PC-9 (cell line): ENCODE data around the gene ZBTB1. TPM values are rescaled to one million over a fixed set of nuclear protein-coding genes. Genes with fewer than 3 reads are reported as not detected.
A peak's percentile ranks its signal among the peaks of the same experiment; 100 is the strongest.
"Not testable (repeated sequence)": the region's sequence is repeated elsewhere in the genome, so short reads cannot be mapped to it uniquely, and the experiment has no call there.

Source experiments
- BruUV-seq: library from RNA; stranded (reverse); fragments of 400-500 nt; replicated peaks from 2 replicates; lab custom pipeline; 2021; lab: Mats Ljungman, UMichigan
- CTCF ChIA-PET: fragments of 300-600 bp; sonication (Branson Sonifier 250); formaldehyde crosslinking; loops from one replicate; lab custom pipeline; 2022; ENCODE audit warnings: antibody characterized with exemption; lab: Charles Lee
- POLR2A ChIA-PET: fragments of 300-600 bp; sonication (Branson Sonifier 250); formaldehyde crosslinking; loops from one replicate; lab custom pipeline; 2022; ENCODE audit warnings: antibody characterized with exemption; ENCODE audit not compliant: unreplicated experiment; lab: Charles Lee
- DNase-seq, 2 experiments: peaks; one replicate each; pipeline versions ENCODE4 v3.0.0 to v3.0.0-alpha.2; 2015 to 2022; ENCODE audit warnings: mixed read lengths in 1 of 2
- H2AFZ ChIP-seq: fragments of 200-600 bp; sonication (generic); 2 replicates; pipeline ENCODE4 v1.8.1; 2017; ENCODE audit warnings: antibody characterized with exemption
- H3F3A ChIP-seq: fragments of 200-600 bp; sonication (generic); 2 replicates; pipeline ENCODE4 v1.8.1; 2017; ENCODE audit warnings: antibody characterized with exemption, mild to moderate bottlenecking, low read depth; ENCODE audit not compliant: insufficient read depth
- H3K27ac ChIP-seq: fragments of 200-600 bp; sonication (generic); 2 replicates; pipeline ENCODE4 v1.6.1; 2016; ENCODE audit warnings: mixed run types
- H3K27me3 ChIP-seq: fragments of 200-600 bp; sonication (generic); 2 replicates; pipeline ENCODE4 v1.6.1; 2016; ENCODE audit warnings: low read depth, mixed run types; ENCODE audit not compliant: insufficient read depth
- H3K36me3 ChIP-seq: fragments of 200-600 bp; sonication (generic); 2 replicates; pipeline ENCODE4 v1.6.1; 2016; ENCODE audit warnings: low read depth, mixed run types
- H3K4me1 ChIP-seq: fragments of 200-600 bp; sonication (generic); replicated peaks from 2 replicates; pipeline ENCODE4 v1.6.1; 2016; ENCODE audit warnings: mixed run types; ENCODE audit not compliant: insufficient read depth
- H3K4me2 ChIP-seq: fragments of 200-600 bp; sonication (generic); 2 replicates; pipeline ENCODE4 v1.6.1; 2017; ENCODE audit warnings: mixed run types
- H3K4me3 ChIP-seq: fragments of 200-600 bp; sonication (generic); 2 replicates; pipeline ENCODE4 v1.6.1; 2016; ENCODE audit warnings: mixed run types
- H3K79me2 ChIP-seq: fragments of 200-600 bp; sonication (generic); 2 replicates; pipeline ENCODE4 v1.6.1; 2017; ENCODE audit warnings: low read depth, mixed run types
- H3K9me2 ChIP-seq: fragments of 200-600 bp; sonication (generic); 2 replicates; pipeline ENCODE4 v1.8.1; 2017; ENCODE audit warnings: mild to moderate bottlenecking; ENCODE audit not compliant: insufficient read depth
- H3K9me3 ChIP-seq: fragments of 200-600 bp; sonication (generic); 2 replicates; pipeline ENCODE4 v1.8.1; 2016; ENCODE audit warnings: low read depth; ENCODE audit not compliant: insufficient read depth
- H4K20me1 ChIP-seq: fragments of 200-600 bp; sonication (generic); 2 replicates; pipeline ENCODE4 v1.8.1; 2017; ENCODE audit not compliant: insufficient read depth
- CTCF ChIP-seq: fragments of 200-600 bp; sonication (generic); conservative IDR thresholded peaks from 2 replicates; pipeline ENCODE4 v1.6.1; 2017; ENCODE audit warnings: mixed run types, antibody characterized with exemption, mild to moderate bottlenecking, moderate library complexity
- EZH2 ChIP-seq: fragments of 200-600 bp; sonication (generic); IDR thresholded peaks from 2 replicates; pipeline ENCODE4 v1.8.0; 2017; ENCODE audit warnings: antibody characterized with exemption, low read depth
- intact Hi-C: fragments of 100-400 bp; cut with micrococcal nuclease; formaldehyde crosslinking; loops from one replicate; pipeline ENCODE4 v1.10.0; 2022; ENCODE audit not compliant: unreplicated experiment
- total RNA-seq: library from RNA; stranded (reverse); gene quantifications from 2 replicates; pipeline ENCODE4 v1.2.3, GENCODE V29; 2021

Gene ZBTB1
- total RNA-seq, 1 experiment from 2014 or later: 55.4 TPM

GRCh38 chr14:64554556-64554955 lies 50.0 kb downstream of the ZBTB1 start:
- H3K9me2 ChIP-seq: no peaks in the 10 kb centered on the region
- H2AFZ ChIP-seq: no peak overlapping the region
- H3K4me2 ChIP-seq: no peak overlapping the region
- H3K27ac ChIP-seq: no peak overlapping the region
- no peaks in the 10 kb centered on the region for H3K27me3 ChIP-seq
- no peaks in the 10 kb centered on the region for H3F3A ChIP-seq
- TF ChIP-seq EZH2: no peak
- no peak for TF ChIP-seq CTCF
- POLR2A ChIA-PET: interaction anchor here (0.5 to 0.6 kb wide), 3 partner anchors 20 to 51 kb away, joined by 3 to 6 read pairs (median 4); partner anchors contain the start of gene ZBTB1
- intact Hi-C loops: no loop called here
- CTCF ChIA-PET: interaction anchor here (0.5 to 0.7 kb wide), 2 partner anchors 14 to 30 kb away, joined by 3 to 5 read pairs; partner anchors contain the start of gene HSPA2
- H4K20me1 ChIP-seq: no peaks in the 10 kb centered on the region
- H3K79me2 ChIP-seq: no peaks in the 10 kb centered on the region
- H3K4me1 ChIP-seq: no peaks in the 10 kb centered on the region
- H3K4me3 ChIP-seq: no peak overlapping the region
- H3K36me3 ChIP-seq: no peaks in the 10 kb centered on the region
- H3K9me3 ChIP-seq: no peaks in the 10 kb centered on the region
- BruUV-seq: no TSS peak
- no peak for DNase-seq

GRCh38 chr14:64556526-64556925 lies 52.0 kb downstream of the ZBTB1 start:
- H3K79me2 ChIP-seq: no peaks in the 10 kb centered on the region
- no peaks in the 10 kb centered on the region for H4K20me1 ChIP-seq
- H2AFZ ChIP-seq: no peak overlapping the region
- H3K9me3 ChIP-seq: no peaks in the 10 kb centered on the region
- H3K4me3 ChIP-seq: no peak overlapping the region
- intact Hi-C loops: no loop called here
- H3K36me3 ChIP-seq: no peaks in the 10 kb centered on the region
- ChIA-PET POLR2A (interaction anchor here (0.5 to 0.6 kb wide), 3 partner anchors 32 to 1226 kb away, joined by 3 to 9 read pairs (median 7); no protein-coding TSS in a partner anchor), CTCF (interaction anchor here (0.6 to 1.0 kb wide), 8 partner anchors 20 to 646 kb away, joined by 3 to 6 read pairs (median 4); no protein-coding TSS in a partner anchor)
- DNase-seq: peak in 1 of 2 experiments; percentile 54
- H3F3A ChIP-seq: peaks cover under 1% of the 10 kb centered on the region; the same call in 1 of the 2 replicates
- H3K27me3 ChIP-seq: no peaks in the 10 kb centered on the region
- H3K4me1 ChIP-seq: peaks cover 8% of the 10 kb centered on the region
- no peak overlapping the region for H3K27ac ChIP-seq
- H3K9me2 ChIP-seq: no peaks in the 10 kb centered on the region
- H3K4me2 ChIP-seq: no peak overlapping the region
- TF ChIP-seq EZH2: no peak
- no peak for TF ChIP-seq CTCF
- no TSS peak for BruUV-seq

- POLR2A ChIA-PET: not testable (repeated sequence)
Observed at GRCh38 chr14:64558216-64558615, 53.6 kb downstream of the ZBTB1 start.

GRCh38 chr14:64561631-64562030 lies 57.1 kb downstream of the ZBTB1 start:
- POLR2A ChIA-PET: no interaction called here

More at GRCh38 chr14:64558216-64558615, 53.6 kb downstream of the ZBTB1 start:
- H3K27me3 ChIP-seq, H2AFZ ChIP-seq, H3F3A ChIP-seq, H3K4me2 ChIP-seq, H3K79me2 ChIP-seq, intact Hi-C loops, H4K20me1 ChIP-seq, BruUV-seq, DNase-seq, CTCF ChIA-PET, H3K9me2 ChIP-seq, H3K9me3 ChIP-seq, H3K4me3 ChIP-seq, H3K27ac ChIP-seq, H3K36me3 ChIP-seq: not testable (repeated sequence)
- H3K4me1 ChIP-seq: peaks cover 25% of the 10 kb centered on the region

More at GRCh38 chr14:64561631-64562030, 57.1 kb downstream of the ZBTB1 start:
- TF ChIP-seq EZH2 (no peak), CTCF (no peak)
- peak overlapping the region; percentile 51 for H3K4me2 ChIP-seq
- H4K20me1 ChIP-seq: no peaks in the 10 kb centered on the region
- H3K27me3 ChIP-seq: no peaks in the 10 kb centered on the region
- peak in 1 of 2 experiments; percentile 53 for DNase-seq
- H3K9me2 ChIP-seq: no peaks in the 10 kb centered on the region
- intact Hi-C loops: no loop called here
- no TSS peak for BruUV-seq
- H2AFZ ChIP-seq: no peak overlapping the region
- no peak overlapping the region for H3K27ac ChIP-seq
- H3K79me2 ChIP-seq: no peaks in the 10 kb centered on the region
- H3K9me3 ChIP-seq: no peaks in the 10 kb centered on the region
- H3F3A ChIP-seq: peaks cover 5% of the 10 kb centered on the region; the same call in 1 of the 2 replicates
- no peak overlapping the region for H3K4me3 ChIP-seq
- CTCF ChIA-PET: no interaction called here
- no peaks in the 10 kb centered on the region for H3K36me3 ChIP-seq
- H3K4me1 ChIP-seq: peaks cover 27% of the 10 kb centered on the region
